PC-9 (cell line): ENCODE data around the gene A4GNT. TPM values are rescaled to one million over a fixed set of nuclear protein-coding genes. Genes with fewer than 3 reads are reported as not detected.

Experiments
- BruUV-seq: library from RNA; stranded (reverse); fragments of 400-500 nt; replicated peaks from 2 replicates; lab custom pipeline; 2021; lab: Mats Ljungman, UMichigan
- CTCF ChIA-PET: fragments of 300-600 bp; sonication (Branson Sonifier 250); formaldehyde crosslinking; loops from one replicate; lab custom pipeline; 2022; ENCODE audit warnings: antibody characterized with exemption; lab: Charles Lee
- POLR2A ChIA-PET: fragments of 300-600 bp; sonication (Branson Sonifier 250); formaldehyde crosslinking; loops from one replicate; lab custom pipeline; 2022; ENCODE audit warnings: antibody characterized with exemption; ENCODE audit not compliant: unreplicated experiment; lab: Charles Lee
- DNase-seq, 2 experiments: peaks; one replicate each; pipeline versions ENCODE4 v3.0.0 to v3.0.0-alpha.2; 2015 to 2022; ENCODE audit warnings: mixed read lengths in 1 of 2
- H2AFZ ChIP-seq: fragments of 200-600 bp; sonication (generic); 2 replicates; pipeline ENCODE4 v1.8.1; 2017; ENCODE audit warnings: antibody characterized with exemption
- H3F3A ChIP-seq: fragments of 200-600 bp; sonication (generic); 2 replicates; pipeline ENCODE4 v1.8.1; 2017; ENCODE audit warnings: antibody characterized with exemption, mild to moderate bottlenecking, low read depth; ENCODE audit not compliant: insufficient read depth
- H3K27ac ChIP-seq: fragments of 200-600 bp; sonication (generic); 2 replicates; pipeline ENCODE4 v1.6.1; 2016; ENCODE audit warnings: mixed run types
- H3K27me3 ChIP-seq: fragments of 200-600 bp; sonication (generic); 2 replicates; pipeline ENCODE4 v1.6.1; 2016; ENCODE audit warnings: low read depth, mixed run types; ENCODE audit not compliant: insufficient read depth
- H3K36me3 ChIP-seq: fragments of 200-600 bp; sonication (generic); 2 replicates; pipeline ENCODE4 v1.6.1; 2016; ENCODE audit warnings: low read depth, mixed run types
- H3K4me1 ChIP-seq: fragments of 200-600 bp; sonication (generic); replicated peaks from 2 replicates; pipeline ENCODE4 v1.6.1; 2016; ENCODE audit warnings: mixed run types; ENCODE audit not compliant: insufficient read depth
- H3K4me2 ChIP-seq: fragments of 200-600 bp; sonication (generic); 2 replicates; pipeline ENCODE4 v1.6.1; 2017; ENCODE audit warnings: mixed run types
- H3K4me3 ChIP-seq: fragments of 200-600 bp; sonication (generic); 2 replicates; pipeline ENCODE4 v1.6.1; 2016; ENCODE audit warnings: mixed run types
- H3K79me2 ChIP-seq: fragments of 200-600 bp; sonication (generic); 2 replicates; pipeline ENCODE4 v1.6.1; 2017; ENCODE audit warnings: low read depth, mixed run types
- H3K9me2 ChIP-seq: fragments of 200-600 bp; sonication (generic); 2 replicates; pipeline ENCODE4 v1.8.1; 2017; ENCODE audit warnings: mild to moderate bottlenecking; ENCODE audit not compliant: insufficient read depth
- H3K9me3 ChIP-seq: fragments of 200-600 bp; sonication (generic); 2 replicates; pipeline ENCODE4 v1.8.1; 2016; ENCODE audit warnings: low read depth; ENCODE audit not compliant: insufficient read depth
- H4K20me1 ChIP-seq: fragments of 200-600 bp; sonication (generic); 2 replicates; pipeline ENCODE4 v1.8.1; 2017; ENCODE audit not compliant: insufficient read depth
- CTCF ChIP-seq: fragments of 200-600 bp; sonication (generic); conservative IDR thresholded peaks from 2 replicates; pipeline ENCODE4 v1.6.1; 2017; ENCODE audit warnings: mixed run types, antibody characterized with exemption, mild to moderate bottlenecking, moderate library complexity
- EZH2 ChIP-seq: fragments of 200-600 bp; sonication (generic); IDR thresholded peaks from 2 replicates; pipeline ENCODE4 v1.8.0; 2017; ENCODE audit warnings: antibody characterized with exemption, low read depth
- intact Hi-C: fragments of 100-400 bp; cut with micrococcal nuclease; formaldehyde crosslinking; loops from one replicate; pipeline ENCODE4 v1.10.0; 2022; ENCODE audit not compliant: unreplicated experiment
- total RNA-seq: library from RNA; stranded (reverse); gene quantifications from 2 replicates; pipeline ENCODE4 v1.2.3, GENCODE V29; 2021

Gene A4GNT
- total RNA-seq, 1 experiment from 2014 or later = not detected

- H3K36me3 ChIP-seq = no peaks in the 10 kb centered on the region
- no peak overlapping the region for H2AFZ ChIP-seq
- no TSS peak for BruUV-seq
- DNase-seq = no peak
- H3F3A ChIP-seq = no peaks in the 10 kb centered on the region
- no peak overlapping the region for H3K4me3 ChIP-seq
- H3K27me3 ChIP-seq = no peaks in the 10 kb centered on the region
- ChIA-PET CTCF (no interaction called here), POLR2A (no interaction called here)
- no peaks in the 10 kb centered on the region for H3K4me1 ChIP-seq
- intact Hi-C loops = no loop called here
- H4K20me1 ChIP-seq = no peaks in the 10 kb centered on the region
- no peak overlapping the region for H3K27ac ChIP-seq
- no peaks in the 10 kb centered on the region for H3K79me2 ChIP-seq
- TF ChIP-seq EZH2 (no peak), CTCF (no peak)
- no peaks in the 10 kb centered on the region for H3K9me2 ChIP-seq
- H3K9me3 ChIP-seq = no peaks in the 10 kb centered on the region
- H3K4me2 ChIP-seq = no peak overlapping the region
Observed at GRCh38 chr3:138140940-138141339, 8.8 kb upstream of the A4GNT start.

GRCh38 chr3:138139691-138140090 lies 7.5 kb upstream of the A4GNT start:
- ChIA-PET POLR2A (no interaction called here), CTCF (no interaction called here)
- Histone ChIP-seq H3K27ac (no peak overlapping the region), H3K9me3 (no peaks in the 10 kb centered on the region), H3K36me3 (no peaks in the 10 kb centered on the region), H3K4me3 (no peak overlapping the region), H2AFZ (no peak overlapping the region), H3K79me2 (no peaks in the 10 kb centered on the region), H3F3A (no peaks in the 10 kb centered on the region), H3K4me1 (no peaks in the 10 kb centered on the region), H3K9me2 (no peaks in the 10 kb centered on the region), H3K4me2 (no peak overlapping the region), H4K20me1 (no peaks in the 10 kb centered on the region), H3K27me3 (no peaks in the 10 kb centered on the region)
- TF ChIP-seq CTCF = no peak
- TF ChIP-seq EZH2 = no peak
- BruUV-seq = no TSS peak
- intact Hi-C loops = no loop called here
- DNase-seq = no peak

- no peak for DNase-seq
- Histone ChIP-seq H3K4me3 (no peak overlapping the region), H3K36me3 (no peaks in the 10 kb centered on the region), H3K4me2 (no peak overlapping the region), H3K4me1 (no peaks in the 10 kb centered on the region), H3K9me3 (no peaks in the 10 kb centered on the region), H4K20me1 (no peaks in the 10 kb centered on the region), H3K27me3 (no peaks in the 10 kb centered on the region), H3K9me2 (no peaks in the 10 kb centered on the region), H3F3A (no peaks in the 10 kb centered on the region), H3K27ac (no peak overlapping the region), H2AFZ (no peak overlapping the region), H3K79me2 (no peaks in the 10 kb centered on the region)
- no peak for TF ChIP-seq EZH2
- no peak for TF ChIP-seq CTCF
- POLR2A ChIA-PET = no interaction called here
- intact Hi-C loops = no loop called here
- no TSS peak for BruUV-seq
- CTCF ChIA-PET = interaction anchor here (0.7 kb wide), 1 partner anchor 82 kb away, joined by 3 read pairs; no protein-coding TSS in a partner anchor
Observed at GRCh38 chr3:138137861-138138260, 5.7 kb upstream of the A4GNT start.
